IMR-90 (cell line): ENCODE data around the gene PODNL1. TPM values are rescaled to one million over a fixed set of nuclear protein-coding genes. Genes with fewer than 3 reads are reported as not detected.

Experiments used
- ATAC-seq: fragments of 200-7000 bp; cut with Tn5 transposase; 2 replicates; pipeline ENCODE4 v1.9.1; 2020; ENCODE audit warnings: low read depth, mild to moderate bottlenecking, moderate library complexity
- BruUV-seq: library from RNA; stranded (reverse); fragments of 400-500 nt; replicated peaks from 2 replicates; lab custom pipeline; 2021; lab: Mats Ljungman, UMichigan
- CTCF ChIA-PET: fragments of 300-600 bp; formaldehyde crosslinking; extraction: SDS; loops from one replicate; lab custom pipeline; 2021; ENCODE audit warnings: antibody characterized with exemption; lab: Yijun Ruan, JAX
- POLR2A ChIA-PET: fragments of 300-600 bp; sonication (Branson Sonifier 250); formaldehyde crosslinking; loops from one replicate; lab custom pipeline; 2022; ENCODE audit warnings: antibody characterized with exemption; ENCODE audit not compliant: unreplicated experiment; lab: Charles Lee
- DNase-seq: peaks from one replicate; pipeline ENCODE4 v3.0.0; 2013
- H2AFZ ChIP-seq: replicated peaks from 2 replicates; pipeline ENCODE3; 2013; ENCODE audit warnings: low read length, mild to moderate bottlenecking; ENCODE audit not compliant: poor library complexity
- H2AK5ac ChIP-seq: 2 replicates; pipeline ENCODE4 v1.6.1; 2013; ENCODE audit warnings: low read depth, low read length, inconsistent platforms
- H2AK9ac ChIP-seq: replicated peaks from 2 replicates; pipeline ENCODE3; 2013; ENCODE audit warnings: mild to moderate bottlenecking, low read depth, low read length, moderate library complexity; ENCODE audit not compliant: poor library complexity
- H2BK120ac ChIP-seq: 2 replicates; pipeline ENCODE4 v1.6.1; 2013; ENCODE audit warnings: low read depth, low read length, inconsistent platforms
- H2BK15ac ChIP-seq: 3 replicates; pipeline ENCODE4 v1.6.1; 2013; ENCODE audit warnings: low read depth, low read length, inconsistent platforms
- H2BK20ac ChIP-seq: 2 replicates; pipeline ENCODE4 v1.6.1; 2013; ENCODE audit warnings: low read depth, mild to moderate bottlenecking, inconsistent platforms, low read length, moderate library complexity
- H2BK5ac ChIP-seq: 2 replicates; pipeline ENCODE4 v1.6.1; 2013; ENCODE audit warnings: mild to moderate bottlenecking, low read depth, low read length, inconsistent platforms; ENCODE audit not compliant: poor library complexity, severe bottlenecking
- H3K14ac ChIP-seq: replicated peaks from 2 replicates; pipeline ENCODE4 v1.6.1; 2013; ENCODE audit warnings: low read depth, low read length, inconsistent platforms
- H3K18ac ChIP-seq: 2 replicates; pipeline ENCODE4 v1.6.1; 2013; ENCODE audit warnings: low read depth, low read length, control low read depth
- H3K23ac ChIP-seq: 2 replicates; pipeline ENCODE4 v1.6.1; 2013; ENCODE audit warnings: low read depth, low read length, inconsistent platforms
- H3K27ac ChIP-seq: 2 replicates; pipeline ENCODE4 v1.5.1; 2013; ENCODE audit warnings: mild to moderate bottlenecking, control low read depth, low read length; ENCODE audit not compliant: insufficient read depth
- H3K27me3 ChIP-seq: 2 replicates; pipeline ENCODE4 v1.6.1; 2013; ENCODE audit warnings: low read length; ENCODE audit not compliant: control insufficient read depth, insufficient read depth
- H3K36me3 ChIP-seq: 2 replicates; pipeline ENCODE4 v1.6.1; 2013; ENCODE audit warnings: low read length, mixed read lengths; ENCODE audit not compliant: control insufficient read depth, insufficient read depth
- H3K4ac ChIP-seq: 2 replicates; pipeline ENCODE4 v1.6.1; 2013; ENCODE audit warnings: low read depth, low read length, inconsistent platforms
- H3K4me1 ChIP-seq: 2 replicates; pipeline ENCODE4 v1.6.1; 2013; ENCODE audit warnings: low read length, mixed read lengths; ENCODE audit not compliant: control insufficient read depth, insufficient read depth
- H3K4me2 ChIP-seq: 2 replicates; pipeline ENCODE4 v1.6.1; 2013; ENCODE audit warnings: low read depth, mild to moderate bottlenecking, control low read depth, low read length, moderate library complexity
- H3K4me3 ChIP-seq: 2 replicates; pipeline ENCODE4 v1.5.1; 2013; ENCODE audit warnings: low read depth, mild to moderate bottlenecking, control low read depth, low read length, moderate library complexity; ENCODE audit not compliant: insufficient read depth
- H3K56ac ChIP-seq: 2 replicates; pipeline ENCODE4 v1.6.1; 2013; ENCODE audit warnings: low read length, inconsistent platforms; ENCODE audit not compliant: insufficient read depth; ENCODE audit errors: extremely low read depth
- H3K79me1 ChIP-seq, 2 experiments: 2 replicates each; pipeline ENCODE4 v1.6.1; 2013; ENCODE audit warnings: low read length in 2 of 2, inconsistent platforms in 1 of 2, low read depth in 1 of 2
- H3K9ac ChIP-seq: 2 replicates; pipeline ENCODE4 v1.6.1; 2013; ENCODE audit warnings: low read depth, low read length, control low read depth
- H3K9me1 ChIP-seq: 2 replicates; pipeline ENCODE4 v1.6.1; 2013; ENCODE audit warnings: low read length, inconsistent platforms; ENCODE audit not compliant: insufficient read depth
- H3K9me3 ChIP-seq: 2 replicates; pipeline ENCODE4 v1.6.1; 2013; ENCODE audit warnings: low read length; ENCODE audit not compliant: control insufficient read depth, insufficient read depth
- H4K20me1 ChIP-seq: 2 replicates; pipeline ENCODE4 v1.6.1; 2013; ENCODE audit warnings: low read length, inconsistent platforms; ENCODE audit not compliant: insufficient read depth
- H4K5ac ChIP-seq: 2 replicates; pipeline ENCODE4 v1.6.1; 2013; ENCODE audit warnings: mild to moderate bottlenecking, low read depth, low read length, control low read depth
- H4K8ac ChIP-seq, 2 experiments: 2 replicates each; pipeline ENCODE4 v1.6.1; 2013; ENCODE audit warnings: low read depth in 2 of 2, low read length in 2 of 2, control low read depth in 1 of 2, inconsistent platforms in 1 of 2
- H4K91ac ChIP-seq: 2 replicates; pipeline ENCODE4 v1.6.1; 2013; ENCODE audit warnings: low read depth, low read length, inconsistent platforms; ENCODE audit not compliant: insufficient read depth
- CHD1 ChIP-seq: IDR thresholded peaks from 2 replicates; pipeline ENCODE4 v1.6.1; 2012; ENCODE audit warnings: low read depth, low read length, improper control_type of control experiment
- MAFK ChIP-seq: IDR thresholded peaks from 2 replicates; pipeline ENCODE4 v1.6.1; 2012; ENCODE audit warnings: low read depth, low read length, improper control_type of control experiment
- POLR2A ChIP-seq: IDR thresholded peaks from 2 replicates; pipeline ENCODE4 v1.6.1; 2012; ENCODE audit warnings: mild to moderate bottlenecking, low read depth, low read length
- RAD21 ChIP-seq: IDR thresholded peaks from 2 replicates; pipeline ENCODE4 v1.6.1; 2012; ENCODE audit warnings: low read length, improper control_type of control experiment
- RCOR1 ChIP-seq: IDR thresholded peaks from 2 replicates; pipeline ENCODE4 v1.6.1; 2012; ENCODE audit warnings: mild to moderate bottlenecking, low read length, improper control_type of control experiment; ENCODE audit not compliant: insufficient replicate concordance
- RFX5 ChIP-seq: IDR thresholded peaks from 2 replicates; pipeline ENCODE4 v1.8.0; 2012; ENCODE audit warnings: low read depth, mild to moderate bottlenecking, low read length, moderate library complexity
- SMC3 ChIP-seq: fragments of 150-350 bp; IDR thresholded peaks from 2 replicates; pipeline ENCODE4 v1.6.1; 2016; ENCODE audit warnings: low read depth, mild to moderate bottlenecking, antibody characterized with exemption, low read length, moderate library complexity
- WGBS, 2 experiments: methylation state at CpG; one replicate each; pipeline versions ENCODE4 v1.1.5 to v1.1.7; 2013; ENCODE audit warnings: missing lambda C conversion rate in 2 of 2; ENCODE audit not compliant: insufficient read length in 1 of 2; ENCODE audit errors: extremely low coverage in 2 of 2; 5-methylcytosine and 5-hydroxymethylcytosine counted together
- dilution Hi-C: fragments of 300-500 bp; cut with HindIII; formaldehyde crosslinking; loops from one replicate; pipeline ENCODE4 v1.14.3; 2018; ENCODE audit warnings: low sequenced_read_pairs; ENCODE audit not compliant: unreplicated experiment
- in situ Hi-C: fragments of 300-500 bp; cut with MboI; formaldehyde crosslinking; loops from 3 replicates; pipeline ENCODE4 v1.14.3; 2019; ENCODE audit warnings: low sequenced_read_pairs, inconsistent platforms, mixed read lengths
- intact Hi-C: fragments of 100-400 bp; cut with micrococcal nuclease; formaldehyde crosslinking; loops from 2 replicates; pipeline ENCODE4 v1.10.0; 2022
- polyA plus RNA-seq, 3 experiments: library from polyadenylated mRNA; depleted of rRNA; stranded (reverse); fragments of >200 nt; gene quantifications; 2 replicates each; pipeline ENCODE4 v1.2.3, GENCODE V29; 2012; ENCODE audit warnings: low replicate concordance in 1 of 3
- total RNA-seq: library from RNA; depleted of rRNA; stranded (reverse); fragments of >200 nt; gene quantifications from 2 replicates; pipeline ENCODE4 v1.2.3, GENCODE V29; 2012

PODNL1 gene
- total and polyA plus RNA-seq, 2 of the 4 experiments (the other 2 are of a cell fraction), result under 0.01 to 2.4 TPM

- Histone ChIP-seq H2BK20ac (no peak overlapping the region), H2AFZ (no peak overlapping the region), H3K27me3 (no peaks in the 10 kb centered on the region), H3K9me1 (no peaks in the 10 kb centered on the region), H4K5ac (no peak overlapping the region), H3K36me3 (peaks cover 13% of the 10 kb centered on the region; the same call in 1 of the 2 replicates), H3K27ac (no peak overlapping the region), H3K4me3 (no peak overlapping the region), H3K9me3 (no peaks in the 10 kb centered on the region), H3K9ac (no peak overlapping the region), H3K18ac (no peak overlapping the region), H4K20me1 (no peaks in the 10 kb centered on the region), H3K4ac (no peak overlapping the region), H2BK15ac (no peak overlapping the region), H3K23ac (no peak overlapping the region), H3K4me2 (no peak overlapping the region), H3K4me1 (no peaks in the 10 kb centered on the region), H2BK5ac (no peak overlapping the region), H3K14ac (no peak overlapping the region), H4K91ac (no peak overlapping the region), H3K56ac (no peak overlapping the region), H3K79me1 (no peaks in the 10 kb centered on the region), H2BK120ac (no peak overlapping the region), H2AK9ac (no peak overlapping the region), H4K8ac (no peak overlapping the region), H2AK5ac (no peak overlapping the region)
- ATAC-seq (no peak), DNase-seq (no peak)
- WGBS, 2 experiments, result 78% methylated on average over 7 of the region's 12 CpGs; no CpG with 5 or more reads in 1 of the 2 experiments
- ChIA-PET POLR2A (no interaction called here), CTCF (no interaction called here)
- TF ChIP-seq RCOR1, result no peak
- no peak for TF ChIP-seq RAD21
- no peak for TF ChIP-seq MAFK
- no peak for TF ChIP-seq SMC3
- no peak for TF ChIP-seq POLR2A
- no peak for TF ChIP-seq CHD1
- TF ChIP-seq RFX5, result no peak
- in situ Hi-C loops (no loop called here), intact Hi-C loops (no loop called here), dilution Hi-C loops (no loop called here)
- no TSS peak for BruUV-seq
Measured at GRCh38 chr19:13976446-13976845, 38.2 kb upstream of the PODNL1 start.
